DMS114 treated with DMSO at 0.1 percent for 48 hours (cell line): ENCODE measurements around the gene ADAMTS15.

Experiments used
- DNase-seq: peaks from one replicate; lab custom pipeline; 2025; ENCODE audit not compliant: unreplicated experiment; lab: John Stamatoyannopoulos, UW

The ADAMTS15 gene

GRCh38 chr11:130448416-130449309, at the start of gene ADAMTS15:
TSS of gene ADAMTS15 (plus strand) at chr11:130448645. CDS start at chr11:130448974, 329 bp downstream.
- peak; percentile 56 for DNase-seq

- DNase-seq, result no peak
These were observed 49.2 kb upstream of the ADAMTS15 start for GRCh38 chr11:130399196-130399595.

- DNase-seq, result no peak
These were observed 47.5 kb upstream of the ADAMTS15 start for GRCh38 chr11:130400781-130401483.

- DNase-seq, result no peak
These were observed 45.9 kb upstream of the ADAMTS15 start for GRCh38 chr11:130402570-130402969.

GRCh38 chr11:130403271-130403804, 45.1 kb upstream of the ADAMTS15 start:
- DNase-seq, result no peak

- DNase-seq, result no peak
These were observed 44.5 kb upstream of the ADAMTS15 start for GRCh38 chr11:130403967-130404366.

GRCh38 chr11:130404727-130405126, 43.7 kb upstream of the ADAMTS15 start:
- no peak for DNase-seq

GRCh38 chr11:130405428-130405827, 43.0 kb upstream of the ADAMTS15 start:
- DNase-seq, result no peak

- no peak for DNase-seq
These were observed 40.5 kb upstream of the ADAMTS15 start for GRCh38 chr11:130407978-130408377.

GRCh38 chr11:130408401-130408890, 40.0 kb upstream of the ADAMTS15 start:
- no peak for DNase-seq

GRCh38 chr11:130408901-130409300, 39.5 kb upstream of the ADAMTS15 start:
- DNase-seq, result no peak

GRCh38 chr11:130409594-130410388, 38.7 kb upstream of the ADAMTS15 start:
- DNase-seq, result no peak

- DNase-seq, result no peak
These were observed 37.2 kb upstream of the ADAMTS15 start for GRCh38 chr11:130411223-130411622.

GRCh38 chr11:130413405-130414106, 34.9 kb upstream of the ADAMTS15 start:
- no peak for DNase-seq

GRCh38 chr11:130414107-130415080, 34.1 kb upstream of the ADAMTS15 start:
- no peak for DNase-seq

GRCh38 chr11:130415731-130416529, 32.5 kb upstream of the ADAMTS15 start:
- DNase-seq, result no peak

- no peak for DNase-seq
These were observed 31.9 kb upstream of the ADAMTS15 start for GRCh38 chr11:130416530-130416882.

- DNase-seq, result no peak
These were observed 31.5 kb upstream of the ADAMTS15 start for GRCh38 chr11:130416906-130417305.
